Stimulated activated CD8-positive, alpha-beta memory T cell treated with anti-CD3 and anti-CD28 coated beads, Interleukin-7, amount 100 ng/mL, for 1 hour (primary cell): ENCODE results near the gene FNDC3B.
"Not testable (repeated sequence)": the region's sequence is repeated elsewhere in the genome, so short reads cannot be mapped to it uniquely, and the experiment has no call there.

Experiments
- DNase-seq, 2 donors: peaks; one replicate each; pipeline ENCODE4 v3.0.0-alpha.2; 2020; ENCODE audit warnings: low read depth in 2 of 2

Gene FNDC3B

DNA sequence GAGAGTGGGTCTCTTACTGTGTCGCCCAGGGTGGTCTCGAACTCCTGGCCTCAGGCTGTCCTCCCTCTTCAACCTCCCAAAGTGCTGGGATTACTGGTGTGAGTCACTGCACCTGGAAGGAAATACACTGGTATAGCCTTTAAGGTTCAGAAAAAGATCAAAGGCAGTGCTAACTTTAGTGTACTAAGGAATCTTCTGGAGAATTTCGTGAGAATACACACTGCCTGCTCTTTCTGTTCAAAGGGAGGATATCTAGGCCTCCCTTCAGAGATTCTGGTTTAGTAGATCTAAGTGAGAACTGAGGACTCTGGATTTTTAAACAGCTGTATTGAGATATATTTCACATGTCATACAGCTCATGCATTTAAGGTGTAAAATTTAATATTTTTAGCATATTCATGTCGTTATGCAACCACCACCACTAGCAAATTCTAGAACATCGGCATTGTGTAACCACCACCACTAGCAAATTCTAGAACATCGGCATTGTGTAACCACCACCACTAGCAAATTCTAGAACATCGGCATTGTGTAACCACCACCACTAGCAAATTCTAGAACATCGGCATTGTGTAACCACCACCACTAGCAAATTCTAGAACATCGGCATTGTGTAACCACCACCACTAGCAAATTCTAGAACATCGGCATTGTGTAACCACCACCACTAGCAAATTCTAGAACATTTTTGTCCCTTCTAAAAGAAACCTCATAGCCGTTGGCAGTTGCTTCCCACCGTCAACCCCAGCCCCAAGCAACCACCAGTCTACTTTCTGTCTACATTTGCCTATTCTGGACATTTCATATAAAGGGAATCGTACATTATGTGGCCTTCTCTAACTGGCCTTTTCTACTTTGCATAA, 54.4 kb downstream of the FNDC3B start:
- DNase-seq, result not testable (repeated sequence)

DNA sequence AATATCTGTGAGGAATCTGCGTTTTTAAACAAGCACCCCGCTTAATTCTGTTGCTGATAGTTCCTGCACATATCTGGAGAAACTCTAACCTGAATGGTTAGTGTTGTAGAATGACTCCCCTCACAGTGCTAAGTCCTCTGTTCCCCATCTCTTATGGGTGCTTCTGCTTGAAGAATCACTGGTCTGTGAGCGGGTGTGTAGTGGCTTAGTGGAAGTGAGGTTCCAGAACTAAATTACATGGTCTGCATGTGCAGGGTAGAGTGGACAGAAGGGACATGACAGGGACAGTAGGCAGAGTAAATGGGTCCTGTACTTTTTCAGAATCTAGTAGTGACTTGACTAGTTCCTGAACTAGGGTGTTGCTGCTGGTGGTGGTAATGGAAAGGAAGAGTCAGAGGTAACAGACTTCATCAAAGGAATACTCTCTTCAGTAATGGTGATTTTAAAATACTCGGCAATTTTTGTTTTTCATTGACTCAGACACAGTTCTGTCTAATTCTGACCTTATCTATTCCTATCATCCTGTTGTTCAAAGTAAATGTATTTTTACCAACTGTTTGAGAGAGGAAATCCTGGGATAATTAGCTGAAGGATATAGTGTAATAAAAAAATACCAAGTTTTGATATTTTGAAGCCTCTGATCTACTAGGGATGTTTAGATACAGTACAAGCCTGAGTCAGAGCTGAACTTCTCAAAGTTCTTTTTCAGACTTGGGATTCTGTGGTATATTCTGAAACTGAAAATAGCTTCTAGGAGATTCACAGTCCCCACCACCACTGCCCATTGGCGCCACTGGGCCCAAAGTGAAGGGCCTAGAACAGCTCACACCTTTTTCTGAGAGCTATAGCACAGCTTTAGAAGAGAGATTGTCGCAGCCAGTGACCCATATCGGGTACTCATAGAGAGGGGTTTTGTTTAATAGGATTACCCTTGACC, 55.5 kb downstream of the FNDC3B start:
- no peak for DNase-seq

DNA sequence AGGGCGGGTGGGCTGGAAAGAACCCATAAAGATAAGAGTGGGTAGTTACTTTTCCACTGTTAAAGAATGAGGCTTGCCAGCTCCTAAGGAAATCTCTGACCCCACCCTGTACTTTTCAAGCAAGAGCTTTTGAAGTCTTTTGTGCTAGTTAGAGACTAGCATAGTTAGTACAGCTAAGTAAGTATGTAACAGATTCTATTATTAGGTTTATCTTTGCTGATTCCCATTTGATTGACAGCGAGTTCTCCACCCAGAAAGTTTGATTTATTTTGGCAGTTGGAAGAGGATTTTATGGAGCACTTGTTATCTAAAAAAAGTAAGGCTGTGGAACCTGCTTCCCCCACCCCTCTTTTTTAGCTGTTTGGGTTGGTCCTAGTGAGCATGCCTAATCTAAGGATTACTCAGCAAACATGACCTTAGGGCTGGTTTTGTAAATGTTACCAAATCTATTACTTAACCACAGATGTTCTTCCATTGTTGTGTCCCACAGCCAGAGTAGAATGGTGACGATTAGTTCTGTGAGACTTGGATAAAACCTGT, 57.6 kb downstream of the FNDC3B start:
- DNase-seq, result no peak

DNA sequence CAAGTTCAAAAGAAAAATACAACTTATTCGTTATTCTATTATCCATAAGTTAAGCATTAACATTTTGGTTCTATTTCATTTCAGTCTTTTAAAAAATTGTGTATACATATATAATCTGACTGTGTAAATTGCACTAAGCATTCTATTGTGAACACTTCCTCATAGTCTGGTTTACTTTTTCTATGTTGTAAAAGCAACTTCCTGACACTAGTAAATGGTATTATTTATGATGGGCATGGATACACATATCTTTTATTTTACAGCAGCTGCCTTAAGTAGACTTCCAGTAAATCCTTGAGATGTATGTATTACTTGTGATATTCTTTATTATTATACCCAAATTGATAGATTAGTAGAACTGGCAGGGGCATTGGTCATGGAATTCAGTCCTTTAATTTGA, 58.2 kb downstream of the FNDC3B start:
- no peak for DNase-seq

DNA sequence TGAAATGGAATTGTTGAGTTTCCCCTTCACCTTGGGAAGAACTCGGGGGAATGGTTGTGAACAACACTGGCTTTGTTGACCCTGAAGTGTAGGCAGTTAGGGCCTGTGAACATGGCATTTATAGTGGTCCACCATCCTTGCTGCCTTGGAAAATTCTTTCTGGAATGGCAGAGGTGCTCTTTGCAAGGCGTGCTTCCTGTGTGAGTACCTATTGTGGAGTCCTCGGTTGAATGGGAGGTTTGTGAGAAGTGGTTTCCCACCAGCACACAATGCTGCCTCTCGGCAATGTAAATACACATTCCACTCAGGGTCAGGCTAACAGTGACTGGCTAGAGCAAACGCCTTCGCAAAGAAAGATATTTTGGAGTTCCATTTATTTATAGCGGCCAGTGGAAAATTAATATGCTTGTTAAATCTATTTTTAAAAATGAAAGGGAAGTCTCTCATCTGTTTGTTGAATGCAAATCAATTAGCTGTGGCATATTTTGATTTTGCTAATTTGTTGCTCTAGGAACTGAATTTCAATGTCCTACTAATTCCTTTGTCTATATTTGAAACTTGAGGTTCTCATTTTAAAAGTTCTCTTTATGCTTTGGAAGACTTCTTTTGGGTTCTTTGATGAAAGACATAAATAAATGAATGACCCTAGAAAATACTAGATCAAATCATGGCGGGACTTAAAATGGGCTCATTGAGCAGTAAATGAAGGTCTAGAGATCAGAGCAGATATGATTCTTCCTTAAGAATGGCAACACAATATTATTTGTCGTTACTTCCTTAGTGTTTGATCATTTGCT, 59.5 kb downstream of the FNDC3B start:
- DNase-seq, result no peak

DNA sequence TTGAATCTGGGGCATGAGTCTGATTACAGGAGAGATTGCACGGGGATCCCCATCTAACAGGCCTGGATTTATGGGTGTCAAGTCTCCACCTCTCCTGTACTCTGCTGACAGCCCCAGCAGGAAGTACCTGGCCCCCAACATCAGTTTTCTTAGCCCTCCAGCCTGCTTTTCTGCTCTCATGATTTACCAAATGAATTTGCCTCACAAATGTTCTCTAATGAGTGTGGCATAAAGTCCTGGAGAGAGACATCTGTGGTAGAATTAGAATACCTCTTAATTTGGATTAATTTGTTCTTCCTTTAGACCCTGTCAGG, 60.1 kb downstream of the FNDC3B start:
- DNase-seq, result no peak

DNA sequence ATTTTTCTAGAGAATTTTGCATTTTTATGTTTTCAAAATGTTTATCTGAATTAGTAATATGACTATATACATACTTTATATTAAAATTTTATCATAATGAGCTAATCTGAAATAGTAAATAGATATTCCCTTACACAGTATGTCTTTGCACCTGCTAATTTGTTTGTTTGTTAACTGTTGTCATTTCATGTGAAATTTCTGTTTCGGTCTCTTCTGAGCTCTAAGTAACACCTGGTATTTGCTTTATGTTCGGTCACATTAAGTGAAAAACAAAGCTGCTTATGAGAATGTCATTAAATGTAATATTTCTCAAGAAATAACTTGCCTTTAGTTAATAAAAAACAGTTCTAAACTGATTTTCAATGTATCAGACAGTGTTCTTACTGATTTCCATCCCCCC, 61.1 kb downstream of the FNDC3B start:
- DNase-seq, result no peak

DNA sequence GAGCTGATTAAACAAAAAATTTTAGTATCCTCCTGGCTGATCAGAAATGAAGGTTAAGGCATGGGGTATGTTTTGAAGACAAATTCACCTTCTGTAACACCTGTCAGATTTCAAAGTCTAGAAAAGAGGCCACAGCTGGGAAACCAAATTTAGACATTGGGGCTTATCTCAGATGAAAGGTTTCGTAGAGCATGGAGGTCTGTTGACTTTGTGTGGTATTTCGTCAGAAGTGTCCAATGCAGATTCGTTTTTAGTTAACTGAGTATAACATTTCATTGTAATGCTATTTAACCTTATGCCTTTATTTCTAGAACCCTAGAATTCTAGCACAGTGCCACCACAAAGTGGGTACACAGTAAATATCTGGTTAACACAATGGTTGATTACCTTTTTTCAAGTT, 61.7 kb downstream of the FNDC3B start:
- no peak for DNase-seq

DNA sequence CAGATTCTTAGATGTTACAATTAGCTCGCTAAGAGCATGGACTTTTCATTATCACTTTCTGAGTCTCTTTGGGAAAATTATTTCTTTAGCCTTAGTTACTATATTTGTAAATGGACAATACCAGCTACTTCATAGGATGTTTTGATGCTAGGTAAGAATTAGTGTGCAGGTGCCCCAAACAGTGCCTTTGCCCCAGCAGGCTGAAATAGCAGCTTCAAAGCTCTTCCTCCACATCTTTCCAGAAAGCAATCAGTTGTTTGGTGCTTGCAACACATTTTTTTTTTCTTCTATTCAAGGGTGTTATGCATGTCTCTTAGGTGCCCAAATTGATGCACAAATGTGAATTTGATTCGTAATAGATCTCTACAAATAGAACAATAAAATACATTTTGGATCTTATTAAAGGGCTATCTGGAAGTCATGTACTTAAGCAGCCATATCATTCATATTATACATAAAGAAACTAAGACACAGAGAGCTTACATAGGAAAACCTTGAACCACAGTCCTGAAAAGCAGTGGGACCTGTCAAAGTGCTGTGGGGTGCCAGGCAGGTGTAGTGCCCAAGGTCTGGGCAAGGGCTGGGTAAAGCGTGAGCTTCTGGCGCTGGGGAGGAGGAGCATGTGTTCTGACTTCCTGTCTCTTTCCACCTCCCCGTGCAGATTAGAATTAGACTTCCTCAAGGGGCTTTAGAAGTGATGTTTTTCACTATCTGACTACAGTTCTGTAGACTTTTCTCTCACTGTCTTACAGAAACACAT, 62.9 kb downstream of the FNDC3B start:
- DNase-seq, result peak in 1 of 2 donors; percentile 19

DNA sequence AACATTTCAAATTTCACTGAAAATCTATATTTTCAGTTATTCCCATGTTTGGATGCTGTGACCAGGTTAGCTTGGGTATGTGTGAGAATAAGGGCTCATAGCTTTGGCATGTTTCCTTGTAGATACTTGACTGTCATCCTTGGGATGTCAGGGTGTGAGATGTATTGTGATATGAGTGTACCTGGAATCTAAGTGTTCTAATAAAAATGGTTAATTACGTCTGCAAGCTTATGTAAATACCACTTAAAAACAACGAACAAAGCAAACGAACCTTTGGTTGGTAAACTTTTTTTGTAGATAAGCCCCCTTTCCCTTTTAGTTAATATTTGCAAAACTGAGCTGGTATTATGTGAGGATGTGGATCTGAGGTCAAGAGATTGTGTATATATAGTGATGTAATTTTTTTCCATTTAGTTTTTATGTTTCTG, 63.5 kb downstream of the FNDC3B start:
- DNase-seq, result no peak

DNA sequence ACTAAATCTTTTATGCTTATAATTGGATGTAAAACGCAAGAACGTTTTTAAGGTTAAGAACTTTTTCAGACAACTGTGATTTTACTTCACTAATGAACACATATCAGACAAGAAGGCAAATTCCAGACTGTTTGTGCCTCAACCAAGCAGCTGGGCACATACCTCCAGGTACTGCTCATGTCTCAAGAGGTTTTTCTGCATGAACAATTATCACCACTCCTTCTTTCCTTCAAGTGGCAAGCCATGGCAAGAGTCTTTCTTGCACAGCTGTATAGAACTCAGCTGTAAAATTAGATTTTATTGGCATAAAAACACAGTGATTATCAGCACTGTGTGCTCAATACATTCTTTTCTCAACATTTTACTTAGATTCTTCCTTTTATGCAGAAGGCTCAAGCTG, 64.3 kb downstream of the FNDC3B start:
- no peak for DNase-seq

DNA sequence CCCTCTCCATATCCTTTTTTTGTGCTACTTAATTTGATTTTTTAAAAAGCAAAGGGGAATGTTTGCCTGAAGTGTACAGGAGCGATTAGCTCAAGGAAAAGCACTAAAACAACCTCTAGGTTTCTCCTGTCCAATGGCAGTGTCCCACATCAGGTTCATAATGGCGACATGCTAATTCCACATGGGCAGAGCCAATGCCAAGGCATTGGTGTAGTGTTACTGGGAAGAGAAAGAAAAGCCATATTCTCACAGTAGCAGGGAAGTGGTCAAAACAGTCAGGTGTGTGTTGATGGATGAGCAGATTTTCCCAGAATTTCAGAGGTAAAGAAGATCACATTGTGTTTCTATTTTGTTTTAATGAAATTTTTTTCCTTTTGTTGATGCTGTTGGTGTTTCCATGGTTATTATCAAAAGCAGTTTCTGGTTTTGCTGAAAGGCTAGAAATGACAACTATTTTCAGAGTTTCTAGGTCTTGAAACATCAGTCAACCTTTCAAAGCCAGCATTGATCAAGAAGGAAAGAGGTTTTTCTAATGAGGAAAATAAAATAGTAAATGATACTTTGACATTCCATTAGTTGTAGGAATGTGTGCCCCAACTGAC, 65.2 kb downstream of the FNDC3B start:
- DNase-seq, result no peak

DNA sequence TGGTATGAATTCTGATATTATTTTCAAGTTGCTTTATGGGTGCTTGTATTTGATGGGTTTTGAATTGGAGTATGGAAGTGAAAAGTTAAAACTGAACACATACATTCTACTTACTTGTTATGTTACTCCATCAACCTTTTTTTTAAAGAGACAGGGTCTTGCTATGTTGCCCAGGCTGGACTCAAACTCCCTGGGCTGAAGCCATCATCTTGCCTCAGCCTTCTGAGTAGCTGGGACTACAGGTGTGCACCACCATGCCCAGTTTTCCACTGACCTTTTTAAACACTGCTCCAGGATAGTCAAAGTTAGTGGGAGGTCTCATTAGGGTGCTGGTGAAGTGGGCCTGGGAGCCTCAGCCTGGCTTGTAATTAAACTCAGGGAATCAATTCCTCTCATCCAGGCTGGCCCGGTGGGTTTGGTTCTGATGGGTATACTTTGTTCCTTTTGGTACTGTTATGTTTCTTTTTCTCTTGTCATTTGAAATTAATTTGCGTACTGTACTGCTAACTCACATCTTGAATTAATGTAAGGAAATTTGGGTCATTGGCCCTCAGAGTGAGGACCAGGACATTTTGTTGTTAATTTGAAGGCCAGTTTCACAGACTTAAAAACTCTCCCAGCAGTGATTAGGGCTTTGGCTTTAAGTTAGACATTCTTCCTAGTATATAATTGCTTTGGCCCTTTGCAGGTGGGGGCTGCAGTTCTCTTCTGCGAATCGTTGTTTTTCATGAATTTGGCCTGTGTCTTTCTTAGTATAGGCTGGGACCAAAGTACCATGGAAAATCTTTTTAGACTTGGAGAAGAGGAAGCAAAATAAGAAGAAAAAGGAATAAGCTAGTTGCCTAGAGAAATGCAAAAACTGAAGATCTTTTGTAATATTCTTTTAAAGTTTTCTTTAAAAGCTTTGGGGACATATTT, 66.9 kb downstream of the FNDC3B start:
- no peak for DNase-seq

DNA sequence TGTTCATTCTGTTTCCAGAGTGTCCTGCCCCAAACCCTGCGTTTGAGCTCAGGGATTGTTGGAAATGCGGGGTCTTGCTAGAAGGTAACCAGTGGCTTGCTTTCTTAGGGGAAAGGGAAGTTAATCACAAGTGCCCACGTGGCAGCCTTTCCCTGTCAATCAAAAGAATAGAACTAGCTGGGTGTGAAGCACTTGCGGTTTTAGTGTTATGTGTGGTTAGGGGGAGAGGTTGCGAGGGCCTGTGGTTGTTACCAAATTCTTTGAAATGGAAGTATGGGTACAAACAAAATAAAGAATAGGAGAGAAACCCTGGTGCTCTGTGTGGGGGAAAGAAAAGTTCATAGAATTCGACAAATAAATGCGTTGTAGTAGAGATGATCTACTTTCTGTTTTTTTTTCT, 67.6 kb downstream of the FNDC3B start:
- DNase-seq, result peak; percentile 27 to 34

DNA sequence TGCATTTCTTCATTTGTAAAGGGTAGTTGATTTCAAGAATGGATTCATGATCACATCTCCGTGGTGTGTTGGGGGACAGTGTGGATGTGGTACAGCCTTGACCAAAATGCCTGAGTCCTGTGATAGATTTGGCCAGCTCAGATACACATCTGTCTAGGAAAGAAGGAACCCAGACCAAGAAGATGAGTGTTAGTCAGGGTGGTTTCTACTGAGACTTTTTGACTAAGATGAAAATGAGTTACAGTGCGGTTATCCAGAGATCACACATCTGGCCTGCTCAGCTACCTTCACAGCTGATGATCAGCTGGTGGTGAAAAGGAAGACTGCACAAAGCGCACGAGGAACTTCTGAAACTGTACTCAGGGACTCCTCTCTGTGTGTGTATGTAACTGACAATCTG, 68.0 kb downstream of the FNDC3B start:
- DNase-seq, result no peak

DNA sequence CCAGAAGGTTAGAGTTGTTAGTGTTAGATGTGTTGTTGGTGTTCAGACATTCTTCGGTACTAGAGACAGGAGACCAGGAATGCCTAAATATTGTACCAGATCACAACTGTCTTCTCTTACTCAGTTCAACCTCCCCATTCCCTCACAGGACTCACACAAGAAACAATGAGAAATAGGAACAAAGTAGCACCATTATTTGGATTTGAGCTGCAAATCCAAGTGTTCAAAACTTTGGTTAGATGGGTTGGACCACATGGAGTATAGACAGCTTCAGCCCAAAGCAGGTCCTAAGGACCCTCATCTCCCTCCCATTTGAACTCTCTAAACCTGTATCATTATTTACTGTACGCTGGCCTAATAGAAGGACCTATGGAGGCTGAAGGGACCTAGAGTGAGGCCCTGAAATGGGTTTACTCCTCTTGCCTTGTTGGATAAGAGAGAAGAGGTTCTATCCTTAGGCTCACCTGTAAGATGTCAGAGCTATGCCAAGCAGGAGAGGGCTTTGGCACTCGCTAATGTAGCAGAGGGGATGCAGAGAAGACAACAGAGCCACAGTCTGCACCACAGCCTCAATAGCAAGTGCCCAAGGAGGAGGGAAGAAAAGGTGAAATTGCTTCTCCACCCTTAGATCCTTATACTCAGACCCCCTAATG, 70.9 kb downstream of the FNDC3B start:
- DNase-seq, result no peak

DNA sequence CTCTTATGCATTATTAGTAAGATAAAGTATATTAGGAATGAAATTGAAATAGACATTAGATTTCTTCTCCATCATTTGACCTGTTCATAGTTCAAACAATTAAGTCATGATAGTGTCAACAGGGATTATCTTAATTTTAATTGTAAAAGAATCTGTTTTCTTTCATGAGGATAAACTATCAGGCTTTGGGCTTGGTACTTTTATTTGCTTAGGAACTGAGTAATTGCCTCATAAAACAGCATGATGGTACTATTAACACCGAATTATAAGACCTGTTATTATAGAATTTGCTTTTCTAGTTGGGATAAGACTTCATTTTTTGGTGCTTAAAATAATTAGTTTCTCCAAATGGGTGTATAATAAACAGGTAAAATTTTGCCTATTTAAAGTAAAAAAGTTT, 71.8 kb downstream of the FNDC3B start:
- no peak for DNase-seq

DNA sequence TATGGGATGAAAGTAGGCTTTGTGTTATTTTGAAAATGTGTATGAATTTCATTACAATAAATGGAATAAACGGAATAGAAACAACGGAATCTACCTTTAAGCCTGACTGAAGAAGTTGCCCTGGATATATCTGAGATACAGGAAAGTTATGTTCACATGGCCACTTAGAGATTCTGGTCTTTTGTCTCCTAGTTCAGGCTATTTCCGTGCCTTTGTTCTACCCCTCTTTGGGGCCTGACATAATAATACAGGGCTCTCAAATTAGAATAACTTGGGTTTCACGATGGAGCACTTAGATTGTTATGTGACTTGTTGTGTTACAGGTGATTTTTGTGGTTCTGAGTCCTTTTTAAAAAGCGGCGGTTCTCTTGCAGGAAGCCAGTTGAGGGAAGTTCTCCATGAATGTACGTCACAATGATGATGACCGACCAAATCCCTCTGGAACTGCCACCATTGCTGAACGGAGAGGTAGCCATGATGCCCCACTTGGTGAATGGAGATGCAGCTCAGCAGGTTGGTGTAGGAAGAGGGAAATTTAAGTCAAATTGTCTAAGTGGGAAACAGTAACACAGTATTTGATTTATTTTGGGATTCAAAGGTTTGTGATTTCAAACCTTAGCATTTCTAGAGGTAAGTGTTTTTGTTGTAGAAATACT, 72.8 kb downstream of the FNDC3B start:
- no peak for DNase-seq

DNA sequence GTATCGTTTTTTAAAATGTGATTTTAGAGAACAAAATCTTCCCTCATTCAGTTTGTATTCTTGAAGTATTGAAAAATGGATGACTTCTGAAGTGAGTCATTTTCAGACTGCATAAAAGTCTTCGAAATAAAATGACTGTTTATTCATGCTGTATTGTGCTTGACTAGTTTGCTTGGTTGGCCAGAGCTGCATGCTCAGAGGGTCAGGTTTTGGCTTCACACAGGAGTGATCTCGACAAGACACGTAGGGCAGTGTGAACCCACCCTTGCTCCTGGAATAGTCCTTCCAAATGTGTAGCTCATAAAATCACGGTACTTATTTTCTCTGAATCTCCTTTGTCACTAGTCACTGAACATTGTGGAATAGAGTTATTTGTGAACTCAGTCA, 73.3 kb downstream of the FNDC3B start:
- DNase-seq, result no peak
